B cell (primary cell): ENCODE data around the gene HIP1R. TPM values are rescaled to one million over a fixed set of nuclear protein-coding genes. Genes with fewer than 3 reads are reported as not detected.

Experiments
- ATAC-seq: fragments of 200-7000 bp; cut with Tn5 transposase; one replicate; pipeline ENCODE4 v1.10.0; 2021; ENCODE audit warnings: low read depth, mild to moderate bottlenecking, moderate number of reproducible peaks, moderate library complexity
- CTCF ChIA-PET: fragments of 350-600 bp; sonication (Branson Sonifier 250); formaldehyde crosslinking; loops from one replicate; lab custom pipeline; 2021; ENCODE audit warnings: antibody characterized with exemption, inconsistent platforms; lab: Charles Lee
- POLR2A ChIA-PET: fragments of 350-600 bp; sonication (Branson Sonifier 250); formaldehyde crosslinking; loops from one replicate; lab custom pipeline; 2021; ENCODE audit warnings: antibody characterized with exemption; lab: Charles Lee
- DNase-seq: peaks from one replicate; pipeline ENCODE4 v3.0.0; 2013
- H2AFZ ChIP-seq: 2 replicates; pipeline ENCODE4 v1.6.1; 2012; ENCODE audit warnings: mild to moderate bottlenecking, low read depth, low read length; ENCODE audit not compliant: insufficient read depth, poor library complexity, severe bottlenecking
- H3K27ac ChIP-seq, 2 donors: 1 replicate in 1 of 2; 2 replicates in 1 of 2; pipeline ENCODE4 v1.5.1; 2012 to 2013; ENCODE audit warnings: low read length in 2 of 2, mild to moderate bottlenecking in 2 of 2, moderate library complexity in 1 of 2
- H3K27me3 ChIP-seq, 4 experiments: fragments of 200-600 bp in 1 of 4; sonication (generic) in 1 of 4; replicated peaks in 1 of 4; 1 replicate in 2 of 4; 2 replicates in 2 of 4; pipeline versions ENCODE4 v1.6.1 to v1.7.0; 2013 to 2016; ENCODE audit warnings: low read length in 3 of 4, mild to moderate bottlenecking in 2 of 4, mixed read lengths in 1 of 4, moderate library complexity in 1 of 4; ENCODE audit not compliant: insufficient read depth in 4 of 4, control insufficient read depth in 3 of 4; ENCODE audit errors: control extremely low read depth in 1 of 4
- H3K36me3 ChIP-seq, 2 experiments: replicated peaks in 1 of 2; 1 replicate in 1 of 2; 2 replicates in 1 of 2; pipeline versions ENCODE4 v1.6.1 to v1.7.1; 2013; ENCODE audit warnings: low read length in 1 of 2; ENCODE audit not compliant: insufficient read depth in 2 of 2, control insufficient read depth in 1 of 2; ENCODE audit errors: control extremely low read depth in 1 of 2, extremely low read depth in 1 of 2
- H3K4me1 ChIP-seq, 2 donors: fragments of 200-600 bp in 1 of 2; sonication (generic) in 1 of 2; 1 replicate in 1 of 2; 2 replicates in 1 of 2; pipeline versions ENCODE4 v1.5.1 to v1.6.1; 2013 to 2017; ENCODE audit warnings: low read length in 2 of 2; ENCODE audit not compliant: control insufficient read depth in 2 of 2, insufficient read depth in 2 of 2
- H3K4me2 ChIP-seq: replicated peaks from 2 replicates; pipeline ENCODE3; 2012; ENCODE audit warnings: mild to moderate bottlenecking, low read depth, low read length; ENCODE audit not compliant: poor library complexity, severe bottlenecking
- H3K4me3 ChIP-seq, 5 experiments: fragments of 200-600 bp in 1 of 5; sonication (generic) in 1 of 5; 1 replicate in 3 of 5; 2 replicates in 2 of 5; pipeline versions ENCODE4 v1.5.1 to v1.7.0; 2011 to 2016; ENCODE audit warnings: low read length in 4 of 5, mild to moderate bottlenecking in 4 of 5, low read depth in 2 of 5, control low read depth in 1 of 5, moderate library complexity in 1 of 5; ENCODE audit not compliant: insufficient read depth in 1 of 5; ENCODE audit errors: control extremely low read depth in 1 of 5, extremely low read depth in 1 of 5
- H3K79me2 ChIP-seq: fragments of 200-600 bp; sonication (generic); one replicate; pipeline ENCODE4 v1.6.0; 2016; ENCODE audit warnings: low read length; ENCODE audit not compliant: control insufficient read depth, insufficient read depth
- H3K9ac ChIP-seq: fragments of 200-600 bp; sonication (generic); 2 replicates; pipeline ENCODE4 v1.6.1; 2017; ENCODE audit warnings: mild to moderate bottlenecking, low read length, moderate library complexity
- H3K9me3 ChIP-seq, 3 donors: one replicate each; pipeline versions ENCODE4 v1.6.1 to v1.7.1; 2013; ENCODE audit warnings: low read length in 2 of 3; ENCODE audit not compliant: control insufficient read depth in 2 of 3, insufficient read depth in 1 of 3; ENCODE audit errors: control extremely low read depth in 1 of 3
- H4K20me1 ChIP-seq: 2 replicates; pipeline ENCODE4 v1.6.0; 2012; ENCODE audit warnings: mild to moderate bottlenecking, low read length; ENCODE audit not compliant: insufficient read depth, control insufficient read depth, poor library complexity, severe bottlenecking
- H3K27ac Mint-ChIP-seq: one replicate; pipeline ENCODE4 v1.8.0; 2021; ENCODE audit warnings: mixed read lengths
- H3K27me3 Mint-ChIP-seq: one replicate; pipeline ENCODE4 v1.8.0; 2021; ENCODE audit warnings: mixed read lengths
- H3K4me1 Mint-ChIP-seq: one replicate; pipeline ENCODE4 v1.8.0; 2021; ENCODE audit warnings: mixed read lengths
- H3K4me3 Mint-ChIP-seq: one replicate; pipeline ENCODE4 v1.8.0; 2021; ENCODE audit warnings: mixed read lengths
- H3K9me3 Mint-ChIP-seq: one replicate; pipeline ENCODE4 v1.8.0; 2022; ENCODE audit warnings: mixed read lengths; ENCODE audit not compliant: insufficient read depth
- EZH2 ChIP-seq: IDR thresholded peaks from 2 replicates; pipeline ENCODE4 v1.6.1; 2012; ENCODE audit warnings: borderline replicate concordance, low read depth, mild to moderate bottlenecking, moderate library complexity, low read length; ENCODE audit not compliant: insufficient read depth, poor library complexity, severe bottlenecking
- WGBS: methylation state at CpG from one replicate; pipeline ENCODE4 v1.1.5; 2013; ENCODE audit warnings: missing lambda C conversion rate; ENCODE audit not compliant: insufficient coverage; 5-methylcytosine and 5-hydroxymethylcytosine counted together
- intact Hi-C: fragments of 100-400 bp; cut with micrococcal nuclease; formaldehyde crosslinking; loops from one replicate; pipeline ENCODE4 v1.10.0; 2022
- polyA plus RNA-seq: library from polyadenylated mRNA; depleted of rRNA; stranded (reverse); fragments of >200 nt; gene quantifications from 2 replicates; pipeline ENCODE4 v1.2.3, GENCODE V29; 2012
- total RNA-seq, 2 donors: library from RNA; stranded (reverse); fragments of 120-200 nt in 1 of 2; gene quantifications; 1 replicate in 1 of 2; 2 replicates in 1 of 2; pipeline versions ENCODE4 v1.2.3 to v1.2.4, GENCODE V29; 2013 to 2022
- TF ChIP-seq, protein P1 (sequence below): fragments of 200-600 bp; IDR thresholded peaks from one replicate; pipeline ENCODE4 v1.8.0; 2022; ENCODE audit warnings: antibody characterized with exemption, mild to moderate bottlenecking

Gene HIP1R
- total and polyA plus RNA-seq, 2 donors (not counting 1 experiment from before 2014, with no cell fraction given): 289 to 390 TPM

DNA sequence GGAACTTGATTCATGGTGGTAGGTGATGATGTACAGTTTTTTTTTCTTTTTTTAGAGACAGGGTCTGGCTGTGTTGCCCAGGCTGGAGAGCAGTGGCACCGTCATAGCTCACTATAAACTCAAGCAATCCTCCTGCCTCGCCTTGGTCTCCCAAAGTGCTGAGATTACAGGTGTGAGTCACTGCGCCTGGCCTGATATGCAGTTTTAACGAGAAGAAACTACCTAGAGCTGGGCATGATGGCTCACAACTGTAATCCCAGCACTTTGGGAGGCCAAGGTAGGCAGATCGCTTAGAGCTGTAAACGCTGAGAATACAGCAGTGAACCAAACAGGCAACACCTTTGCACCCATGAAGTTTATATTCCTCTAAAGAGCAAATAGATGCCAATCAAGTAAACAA is 73.7 kb downstream of the HIP1R start:
- Mint-ChIP-seq H3K27me3 (no peaks in the 10 kb centered on the region), H3K27ac (no peak overlapping the region), H3K9me3 (no peaks in the 10 kb centered on the region), H3K4me1 (peaks cover 2% of the 10 kb centered on the region), H3K4me3 (no peak overlapping the region)
- H3K4me3 ChIP-seq: no peak overlapping the region
- no peaks in the 10 kb centered on the region for H3K9me3 ChIP-seq
- ChIA-PET POLR2A (interaction anchor here (0.7 kb wide), 1 partner anchor 65 kb away, joined by 3 read pairs; no protein-coding TSS in a partner anchor), CTCF (interaction anchor here (0.6 to 1.5 kb wide), 2 partner anchors 11 to 365 kb away, joined by 3 read pairs; no protein-coding TSS in a partner anchor)
- H4K20me1 ChIP-seq: no peaks in the 10 kb centered on the region
- ATAC-seq (no peak), DNase-seq (no peak)
- no peaks in the 10 kb centered on the region for H3K4me1 ChIP-seq
- WGBS: 95% methylated on average over 5 of the region's 6 CpGs
- no peak overlapping the region for H2AFZ ChIP-seq
- no peak overlapping the region for H3K27ac ChIP-seq
- no peaks in the 10 kb centered on the region for H3K36me3 ChIP-seq
- no peak overlapping the region for H3K9ac ChIP-seq
- no peaks in the 10 kb centered on the region for H3K79me2 ChIP-seq
- TF ChIP-seq, protein P1, sequence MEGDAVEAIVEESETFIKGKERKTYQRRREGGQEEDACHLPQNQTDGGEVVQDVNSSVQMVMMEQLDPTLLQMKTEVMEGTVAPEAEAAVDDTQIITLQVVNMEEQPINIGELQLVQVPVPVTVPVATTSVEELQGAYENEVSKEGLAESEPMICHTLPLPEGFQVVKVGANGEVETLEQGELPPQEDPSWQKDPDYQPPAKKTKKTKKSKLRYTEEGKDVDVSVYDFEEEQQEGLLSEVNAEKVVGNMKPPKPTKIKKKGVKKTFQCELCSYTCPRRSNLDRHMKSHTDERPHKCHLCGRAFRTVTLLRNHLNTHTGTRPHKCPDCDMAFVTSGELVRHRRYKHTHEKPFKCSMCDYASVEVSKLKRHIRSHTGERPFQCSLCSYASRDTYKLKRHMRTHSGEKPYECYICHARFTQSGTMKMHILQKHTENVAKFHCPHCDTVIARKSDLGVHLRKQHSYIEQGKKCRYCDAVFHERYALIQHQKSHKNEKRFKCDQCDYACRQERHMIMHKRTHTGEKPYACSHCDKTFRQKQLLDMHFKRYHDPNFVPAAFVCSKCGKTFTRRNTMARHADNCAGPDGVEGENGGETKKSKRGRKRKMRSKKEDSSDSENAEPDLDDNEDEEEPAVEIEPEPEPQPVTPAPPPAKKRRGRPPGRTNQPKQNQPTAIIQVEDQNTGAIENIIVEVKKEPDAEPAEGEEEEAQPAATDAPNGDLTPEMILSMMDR: no peak
- no peak for TF ChIP-seq EZH2
- H3K4me2 ChIP-seq: no peak overlapping the region
- H3K27me3 ChIP-seq: no peaks in the 10 kb centered on the region
- intact Hi-C loops: no loop called here

DNA sequence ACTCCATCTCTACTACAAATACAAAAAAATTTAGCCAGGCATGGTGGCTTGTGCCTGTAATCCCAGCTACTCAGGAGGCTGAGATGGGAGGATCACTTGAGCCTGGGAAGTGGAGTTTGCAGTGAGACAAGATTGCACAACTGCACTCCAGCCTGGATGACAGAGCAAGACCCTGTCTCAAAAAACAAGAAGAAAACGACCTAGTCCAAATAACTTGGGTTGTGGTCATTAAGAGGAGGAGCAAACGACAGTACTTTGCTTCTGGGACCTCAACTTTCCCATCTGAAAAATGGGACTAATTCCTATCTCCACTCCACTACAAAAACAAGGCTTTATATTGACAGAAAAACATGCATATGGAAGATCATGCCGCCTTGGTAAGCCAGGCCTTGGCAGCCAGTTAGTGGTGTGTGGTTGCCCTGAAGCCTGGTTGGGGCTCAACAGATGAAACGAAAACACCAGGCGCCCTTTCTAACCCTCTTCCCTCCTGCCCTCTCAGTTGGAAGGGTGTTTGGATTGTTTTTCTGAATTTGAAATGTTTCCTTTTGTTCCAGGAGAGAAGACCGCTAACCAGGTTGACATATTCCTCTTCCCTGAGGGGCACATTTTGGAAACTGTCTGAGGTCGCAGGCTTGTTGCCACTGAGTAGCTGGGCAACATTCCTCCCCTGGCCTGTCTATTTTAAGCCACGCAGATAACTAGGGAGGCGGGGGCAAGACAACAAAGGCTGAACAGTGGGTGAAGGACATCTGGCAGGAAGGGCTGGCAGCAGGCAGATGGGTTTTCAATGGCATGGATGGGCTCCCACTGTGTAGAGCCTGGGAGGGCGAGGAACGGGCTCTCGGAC is 74.4 kb downstream of the HIP1R start:
- Histone ChIP-seq H3K4me3 (no peak overlapping the region), H3K4me1 (no peaks in the 10 kb centered on the region), H3K9me3 (no peaks in the 10 kb centered on the region), H3K36me3 (no peaks in the 10 kb centered on the region), H3K9ac (no peak overlapping the region), H2AFZ (no peak overlapping the region), H3K27me3 (no peaks in the 10 kb centered on the region), H3K79me2 (no peaks in the 10 kb centered on the region), H3K27ac (no peak overlapping the region), H4K20me1 (no peaks in the 10 kb centered on the region), H3K4me2 (no peak overlapping the region)
- WGBS: 64% methylated on average over 5 of the region's 12 CpGs
- ChIA-PET POLR2A (no interaction called here), CTCF (interaction anchor here (1.5 kb wide), 1 partner anchor 12 kb away, joined by 3 read pairs; no protein-coding TSS in a partner anchor)
- no peak overlapping the region for H3K4me3 Mint-ChIP-seq
- TF ChIP-seq, protein P1: no peak
- no peak for TF ChIP-seq EZH2
- no peaks in the 10 kb centered on the region for H3K4me1 Mint-ChIP-seq
- ATAC-seq: no peak
- no peaks in the 10 kb centered on the region for H3K27me3 Mint-ChIP-seq
- no peak for DNase-seq
- intact Hi-C loops: no loop called here
- no peak overlapping the region for H3K27ac Mint-ChIP-seq
- no peaks in the 10 kb centered on the region for H3K9me3 Mint-ChIP-seq
